ENCODE measurements around the gene IGSF3.
"Not testable (repeated sequence)": the region's sequence is repeated elsewhere in the genome, so short reads cannot be mapped to it uniquely, and the experiment has no call there.

DNA sequence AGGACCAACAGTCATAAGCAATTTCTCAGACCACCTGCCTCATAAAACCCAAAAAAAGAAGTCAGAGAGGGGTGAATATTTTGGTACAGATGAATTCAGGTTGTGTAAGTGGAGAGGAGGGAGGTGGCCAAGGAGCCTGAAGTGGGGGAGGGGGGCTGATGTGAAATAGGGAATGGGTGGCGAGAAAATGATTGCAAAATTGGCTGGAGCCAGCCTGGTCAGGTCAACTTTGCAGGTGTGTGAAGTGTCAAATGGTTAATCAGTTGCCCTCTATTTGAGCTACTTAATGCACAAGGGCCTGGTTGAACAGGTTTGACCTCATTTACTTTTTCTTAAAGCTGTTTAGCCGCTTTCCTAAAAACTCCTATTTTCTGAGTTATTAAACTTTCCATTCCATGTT, 38.1 kb downstream of the IGSF3 start:
- TF ChIP-seq, protein P1, sequence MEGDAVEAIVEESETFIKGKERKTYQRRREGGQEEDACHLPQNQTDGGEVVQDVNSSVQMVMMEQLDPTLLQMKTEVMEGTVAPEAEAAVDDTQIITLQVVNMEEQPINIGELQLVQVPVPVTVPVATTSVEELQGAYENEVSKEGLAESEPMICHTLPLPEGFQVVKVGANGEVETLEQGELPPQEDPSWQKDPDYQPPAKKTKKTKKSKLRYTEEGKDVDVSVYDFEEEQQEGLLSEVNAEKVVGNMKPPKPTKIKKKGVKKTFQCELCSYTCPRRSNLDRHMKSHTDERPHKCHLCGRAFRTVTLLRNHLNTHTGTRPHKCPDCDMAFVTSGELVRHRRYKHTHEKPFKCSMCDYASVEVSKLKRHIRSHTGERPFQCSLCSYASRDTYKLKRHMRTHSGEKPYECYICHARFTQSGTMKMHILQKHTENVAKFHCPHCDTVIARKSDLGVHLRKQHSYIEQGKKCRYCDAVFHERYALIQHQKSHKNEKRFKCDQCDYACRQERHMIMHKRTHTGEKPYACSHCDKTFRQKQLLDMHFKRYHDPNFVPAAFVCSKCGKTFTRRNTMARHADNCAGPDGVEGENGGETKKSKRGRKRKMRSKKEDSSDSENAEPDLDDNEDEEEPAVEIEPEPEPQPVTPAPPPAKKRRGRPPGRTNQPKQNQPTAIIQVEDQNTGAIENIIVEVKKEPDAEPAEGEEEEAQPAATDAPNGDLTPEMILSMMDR (conservative IDR thresholded peaks at IDR 0.05), result not testable (repeated sequence)
- TF ChIP-seq ZFX (IDR thresholded peaks at IDR 0.05), result not testable (repeated sequence)

Measured in C4-2B (cell line).